Measurements from ENCODE around the gene BCDIN3D.

Gene BCDIN3D

GRCh38 chr12:49798934-49799333, 44.0 kb downstream of the BCDIN3D start:
- TF ChIP-seq CTCF (IDR thresholded peaks at IDR 0.05; ENCODE audit: extremely low read depth, missing control alignments), result no peak
- no peak for DNase-seq (ENCODE audit: low spot score)

- no peak for TF ChIP-seq CTCF (IDR thresholded peaks at IDR 0.05; ENCODE audit: extremely low read depth, missing control alignments)
- DNase-seq (ENCODE audit: low spot score), result no peak
Observed at GRCh38 chr12:49798248-49798647, 44.7 kb downstream of the BCDIN3D start.

GRCh38 chr12:49797449-49797776, 45.5 kb downstream of the BCDIN3D start:
- no peak for TF ChIP-seq CTCF (IDR thresholded peaks at IDR 0.05; ENCODE audit: extremely low read depth, missing control alignments)

GRCh38 chr12:49796606-49797448, 46.1 kb downstream of the BCDIN3D start:
- DNase-seq (ENCODE audit: low spot score), result no peak
- no peak for TF ChIP-seq CTCF (IDR thresholded peaks at IDR 0.05; ENCODE audit: extremely low read depth, missing control alignments)

More at GRCh38 chr12:49797449-49797776, 45.5 kb downstream of the BCDIN3D start:
- no peak for DNase-seq (ENCODE audit: low spot score)

- TF ChIP-seq CTCF (IDR thresholded peaks at IDR 0.05; ENCODE audit: extremely low read depth, missing control alignments), result no peak
- no peak for DNase-seq (ENCODE audit: low spot score)
Observed at GRCh38 chr12:49796155-49796554, 46.8 kb downstream of the BCDIN3D start.

GRCh38 chr12:49795654-49796105, 47.2 kb downstream of the BCDIN3D start:
- TF ChIP-seq CTCF (IDR thresholded peaks at IDR 0.05; ENCODE audit: extremely low read depth, missing control alignments), result no peak

GRCh38 chr12:49794811-49795653, 47.9 kb downstream of the BCDIN3D start:
- no peak for TF ChIP-seq CTCF (IDR thresholded peaks at IDR 0.05; ENCODE audit: extremely low read depth, missing control alignments)
- DNase-seq (ENCODE audit: low spot score), result no peak

More at GRCh38 chr12:49795654-49796105, 47.2 kb downstream of the BCDIN3D start:
- no peak for DNase-seq (ENCODE audit: low spot score)
